ENCODE data around the gene SLIT1. TPM values are rescaled to one million over a fixed set of nuclear protein-coding genes. Genes with fewer than 3 reads are reported as not detected.
A peak's percentile ranks its signal among the peaks of the same experiment; 100 is the strongest.

Gene SLIT1
- total RNA-seq, 5 donors from 2014 or later (not counting 1 experiment from before 2014, with no cell fraction given), result 0.29 to 0.56 (median 0.49) TPM

- ChIA-PET CTCF (no interaction called here), POLR2A (no interaction called here)
- H3K9me3 Mint-ChIP-seq, result peaks cover 0 to 2% (median 0%) of the 10 kb centered on the region in 3 donors
- Histone ChIP-seq H3K9me3 (no peaks in the 10 kb centered on the region), H3K4me3 (ENCODE audit: control insufficient read depth in 1 of 2, extremely low read depth in 1 of 2, low read length in 1 of 2) (no peak overlapping the region), H3K27ac (ENCODE audit: low read length) (no peak overlapping the region), H3K36me3 (ENCODE audit: control insufficient read depth in 2 of 2, extremely low read depth in 1 of 2, insufficient read depth in 1 of 2, low read length in 1 of 2) (no peaks in the 10 kb centered on the region), H3K27me3 (replicated peaks in 1 of 2; ENCODE audit: control insufficient read depth in 2 of 2, extremely low read depth in 1 of 2, insufficient read depth in 2 of 2, low read length in 1 of 2) (peaks cover 0 to 10% of the 10 kb centered on the region in 2 experiments), H3K4me1 (ENCODE audit: control insufficient read depth in 1 of 2, extremely low read depth in 1 of 2, insufficient read depth in 2 of 2, low read length in 2 of 2) (peaks cover 0 to under 1% of the 10 kb centered on the region in 2 experiments)
- H3K4me1 Mint-ChIP-seq, result peaks cover 2 to 6% (median 5%) of the 10 kb centered on the region in 3 donors
- no peak for DNase-seq
- no peak overlapping the region for H3K4me3 Mint-ChIP-seq
- ATAC-seq (replicated peaks in 1 of 4), result no peak
- 89% methylated on average over 32 of the region's 38 CpGs for WGBS (ENCODE audit: insufficient coverage)
- no peak overlapping the region for H3K27ac Mint-ChIP-seq
- H3K27me3 Mint-ChIP-seq, result peaks cover 0 to 5% of the 10 kb centered on the region in 2 donors
- no peaks in the 10 kb centered on the region for H3K36me3 Mint-ChIP-seq
Measured at GRCh38 chr10:97042716-97043562, 142.8 kb downstream of the SLIT1 start.

GRCh38 chr10:97042081-97042480 lies 143.7 kb downstream of the SLIT1 start:
- POLR2A ChIA-PET, result no interaction called here
- Mint-ChIP-seq H3K27me3 (peaks cover 0 to 5% of the 10 kb centered on the region in 2 donors), H3K4me1 (peaks cover 10 to 15% (median 13%) of the 10 kb centered on the region in 3 donors), H3K4me3 (no peak overlapping the region), H3K9me3 (peaks cover 0 to 2% (median 0%) of the 10 kb centered on the region in 3 donors), H3K27ac (no peak overlapping the region), H3K36me3 (no peaks in the 10 kb centered on the region)
- Histone ChIP-seq H3K27me3 (replicated peaks in 1 of 2; ENCODE audit: control insufficient read depth in 2 of 2, extremely low read depth in 1 of 2, insufficient read depth in 2 of 2, low read length in 1 of 2) (peaks cover 0 to 12% of the 10 kb centered on the region in 2 experiments), H3K27ac (ENCODE audit: low read length) (no peak overlapping the region), H3K4me3 (ENCODE audit: control insufficient read depth in 1 of 2, extremely low read depth in 1 of 2, low read length in 1 of 2) (no peak overlapping the region), H3K9me3 (no peaks in the 10 kb centered on the region), H3K4me1 (ENCODE audit: control insufficient read depth in 1 of 2, extremely low read depth in 1 of 2, insufficient read depth in 2 of 2, low read length in 2 of 2) (peaks cover 0 to 9% of the 10 kb centered on the region in 2 experiments), H3K36me3 (ENCODE audit: control insufficient read depth in 2 of 2, extremely low read depth in 1 of 2, insufficient read depth in 1 of 2, low read length in 1 of 2) (no peaks in the 10 kb centered on the region)
- CTCF ChIA-PET, result no interaction called here
- ATAC-seq (replicated peaks in 1 of 4), result no peak
- DNase-seq, result no peak
- 89% methylated on average over 5 of the region's 5 CpGs for WGBS (ENCODE audit: insufficient coverage)

GRCh38 chr10:97040706-97041105 lies 145.1 kb downstream of the SLIT1 start:
- Mint-ChIP-seq H3K4me3 (no peak overlapping the region), H3K27me3 (peaks cover 9 to 12% of the 10 kb centered on the region in 2 donors), H3K9me3 (peaks cover 0 to 2% (median 0%) of the 10 kb centered on the region in 3 donors), H3K4me1 (peaks cover 11 to 22% (median 14%) of the 10 kb centered on the region in 3 donors), H3K36me3 (no peaks in the 10 kb centered on the region), H3K27ac (no peak overlapping the region)
- Histone ChIP-seq H3K4me1 (ENCODE audit: control insufficient read depth in 1 of 2, extremely low read depth in 1 of 2, insufficient read depth in 2 of 2, low read length in 2 of 2) (peaks cover 0 to 9% of the 10 kb centered on the region in 2 experiments), H3K27me3 (replicated peaks in 1 of 2; ENCODE audit: control insufficient read depth in 2 of 2, extremely low read depth in 1 of 2, insufficient read depth in 2 of 2, low read length in 1 of 2) (peaks cover 0 to 12% of the 10 kb centered on the region in 2 experiments), H3K36me3 (ENCODE audit: control insufficient read depth in 2 of 2, extremely low read depth in 1 of 2, insufficient read depth in 1 of 2, low read length in 1 of 2) (no peaks in the 10 kb centered on the region), H3K27ac (ENCODE audit: low read length) (no peak overlapping the region), H3K4me3 (ENCODE audit: control insufficient read depth in 1 of 2, extremely low read depth in 1 of 2, low read length in 1 of 2) (no peak overlapping the region), H3K9me3 (no peaks in the 10 kb centered on the region)
- ATAC-seq (replicated peaks in 1 of 4), result no peak
- ChIA-PET CTCF (no interaction called here), POLR2A (no interaction called here)
- no peak for DNase-seq
- 81% methylated on average over 4 of the region's 8 CpGs for WGBS (ENCODE audit: insufficient coverage)

GRCh38 chr10:97040248-97040584 lies 145.5 kb downstream of the SLIT1 start:
- no peak for ATAC-seq (replicated peaks in 1 of 4)
- H3K27me3 ChIP-seq (replicated peaks in 1 of 2; ENCODE audit: control insufficient read depth in 2 of 2, extremely low read depth in 1 of 2, insufficient read depth in 2 of 2, low read length in 1 of 2), result peaks cover 0 to 15% of the 10 kb centered on the region in 2 experiments
- H3K36me3 Mint-ChIP-seq, result no peaks in the 10 kb centered on the region
- no peak overlapping the region for H3K27ac Mint-ChIP-seq
- peaks cover 11 to 22% (median 14%) of the 10 kb centered on the region in 3 donors for H3K4me1 Mint-ChIP-seq
- no peak overlapping the region for H3K4me3 ChIP-seq (ENCODE audit: control insufficient read depth in 1 of 2, extremely low read depth in 1 of 2, low read length in 1 of 2)
- no peak overlapping the region for H3K4me3 Mint-ChIP-seq
- H3K36me3 ChIP-seq (ENCODE audit: control insufficient read depth in 2 of 2, extremely low read depth in 1 of 2, insufficient read depth in 1 of 2, low read length in 1 of 2), result no peaks in the 10 kb centered on the region
- WGBS (ENCODE audit: insufficient coverage), result 100% methylated on average over 2 of the region's 9 CpGs
- H3K27ac ChIP-seq (ENCODE audit: low read length), result no peak overlapping the region
- DNase-seq, result no peak
- H3K9me3 ChIP-seq, result no peaks in the 10 kb centered on the region
- ChIA-PET POLR2A (no interaction called here), CTCF (no interaction called here)
- peaks cover 12 to 16% of the 10 kb centered on the region in 2 donors for H3K27me3 Mint-ChIP-seq
- peaks cover 0 to 2% (median 0%) of the 10 kb centered on the region in 3 donors for H3K9me3 Mint-ChIP-seq
- H3K4me1 ChIP-seq (ENCODE audit: control insufficient read depth in 1 of 2, extremely low read depth in 1 of 2, insufficient read depth in 2 of 2, low read length in 2 of 2), result peaks cover 0 to 9% of the 10 kb centered on the region in 2 experiments

- Mint-ChIP-seq H3K27ac (no peak overlapping the region), H3K36me3 (no peaks in the 10 kb centered on the region), H3K4me1 (peaks cover 11 to 22% (median 14%) of the 10 kb centered on the region in 3 donors), H3K9me3 (peaks cover 0 to 2% (median 0%) of the 10 kb centered on the region in 3 donors), H3K4me3 (no peak overlapping the region), H3K27me3 (peaks cover 15 to 20% of the 10 kb centered on the region in 2 donors)
- no peaks in the 10 kb centered on the region for H3K9me3 ChIP-seq
- H3K27ac ChIP-seq (ENCODE audit: low read length), result no peak overlapping the region
- no peaks in the 10 kb centered on the region for H3K36me3 ChIP-seq (ENCODE audit: control insufficient read depth in 2 of 2, extremely low read depth in 1 of 2, insufficient read depth in 1 of 2, low read length in 1 of 2)
- ChIA-PET POLR2A (no interaction called here), CTCF (interaction anchor here in 1 of 2 donors (1.0 kb wide), 1 partner anchor 172 kb away, joined by 3 read pairs; no protein-coding TSS in a partner anchor)
- peaks cover 0 to 18% of the 10 kb centered on the region in 2 experiments for H3K27me3 ChIP-seq (replicated peaks in 1 of 2; ENCODE audit: control insufficient read depth in 2 of 2, extremely low read depth in 1 of 2, insufficient read depth in 2 of 2, low read length in 1 of 2)
- ATAC-seq (replicated peaks in 1 of 4) (no peak), DNase-seq (no peak)
- 83% methylated on average over 9 of the region's 16 CpGs for WGBS (ENCODE audit: insufficient coverage)
- H3K4me1 ChIP-seq (ENCODE audit: control insufficient read depth in 1 of 2, extremely low read depth in 1 of 2, insufficient read depth in 2 of 2, low read length in 2 of 2), result peaks cover 0 to 9% of the 10 kb centered on the region in 2 experiments
- H3K4me3 ChIP-seq (ENCODE audit: control insufficient read depth in 1 of 2, extremely low read depth in 1 of 2, low read length in 1 of 2), result no peak overlapping the region
Measured at GRCh38 chr10:97039538-97040247, 146.1 kb downstream of the SLIT1 start.

- H3K27me3 Mint-ChIP-seq, result peaks cover 15 to 18% of the 10 kb centered on the region in 2 donors
- Histone ChIP-seq H3K27ac (ENCODE audit: low read length) (no peak overlapping the region), H3K4me1 (ENCODE audit: control insufficient read depth in 1 of 2, extremely low read depth in 1 of 2, insufficient read depth in 2 of 2, low read length in 2 of 2) (peaks cover 0 to 9% of the 10 kb centered on the region in 2 experiments), H3K9me3 (no peaks in the 10 kb centered on the region), H3K4me3 (ENCODE audit: control insufficient read depth in 1 of 2, extremely low read depth in 1 of 2, low read length in 1 of 2) (no peak overlapping the region), H3K27me3 (replicated peaks in 1 of 2; ENCODE audit: control insufficient read depth in 2 of 2, extremely low read depth in 1 of 2, insufficient read depth in 2 of 2, low read length in 1 of 2) (peaks cover 0 to 23% of the 10 kb centered on the region in 2 experiments), H3K36me3 (ENCODE audit: control insufficient read depth in 2 of 2, extremely low read depth in 1 of 2, insufficient read depth in 1 of 2, low read length in 1 of 2) (no peaks in the 10 kb centered on the region)
- H3K36me3 Mint-ChIP-seq, result no peaks in the 10 kb centered on the region
- POLR2A ChIA-PET, result no interaction called here
- H3K9me3 Mint-ChIP-seq, result no peaks in the 10 kb centered on the region
- H3K4me1 Mint-ChIP-seq, result peaks cover 11 to 22% (median 14%) of the 10 kb centered on the region in 3 donors
- peak overlapping the region in 1 of 2 donors; percentile 7 for H3K27ac Mint-ChIP-seq
- DNase-seq, result no peak
- 79% methylated on average over 5 of the region's 7 CpGs for WGBS (ENCODE audit: insufficient coverage)
- H3K4me3 Mint-ChIP-seq, result peak overlapping the region in 1 of 3 donors; percentile 70
- no peak for ATAC-seq (replicated peaks in 1 of 4)
- CTCF ChIA-PET, result interaction anchor here (1.0 to 2.6 kb wide), 3 partner anchors 13 to 173 kb away, joined by 3 to 14 read pairs (median 8); no protein-coding TSS in a partner anchor
Measured at GRCh38 chr10:97038688-97039087, 147.1 kb downstream of the SLIT1 start.

Measured in T-cell (primary cell).